Glutamatergic neuron (in vitro differentiated cells): ENCODE data around the gene SNX24. TPM values are rescaled to one million over a fixed set of nuclear protein-coding genes. Genes with fewer than 3 reads are reported as not detected.

Source experiments
- DNase-seq: peaks from one replicate; pipeline ENCODE4 v3.0.0; 2022
- H3K27ac Mint-ChIP-seq: one replicate; pipeline ENCODE4 v1.8.0; 2020; ENCODE audit warnings: mild to moderate bottlenecking, mixed read lengths, inconsistent platforms; ENCODE audit not compliant: unreplicated experiment
- H3K27me3 Mint-ChIP-seq: one replicate; pipeline ENCODE4 v1.8.0; 2020; ENCODE audit warnings: mild to moderate bottlenecking, moderate library complexity, mixed read lengths, inconsistent platforms; ENCODE audit not compliant: unreplicated experiment
- H3K36me3 Mint-ChIP-seq: one replicate; pipeline ENCODE4 v1.8.0; 2020; ENCODE audit warnings: mild to moderate bottlenecking, mixed read lengths, inconsistent platforms; ENCODE audit not compliant: unreplicated experiment
- H3K4me1 Mint-ChIP-seq: one replicate; pipeline ENCODE4 v1.8.0; 2020; ENCODE audit warnings: mild to moderate bottlenecking, low read depth, mixed read lengths, inconsistent platforms; ENCODE audit not compliant: unreplicated experiment
- H3K4me3 Mint-ChIP-seq: one replicate; pipeline ENCODE4 v1.8.0; 2020; ENCODE audit warnings: mild to moderate bottlenecking, mixed read lengths, inconsistent platforms; ENCODE audit not compliant: unreplicated experiment
- H3K9me3 Mint-ChIP-seq: one replicate; pipeline ENCODE4 v1.8.0; 2020; ENCODE audit warnings: mild to moderate bottlenecking, moderate library complexity, mixed read lengths, inconsistent platforms; ENCODE audit not compliant: unreplicated experiment
- CTCF ChIP-seq: fragments of 200-600 bp; sonication (generic); IDR thresholded peaks from one replicate; pipeline ENCODE4 v1.5.0; 2021; ENCODE audit not compliant: partially characterized antibody, unreplicated experiment
- total RNA-seq: library from RNA; stranded (reverse); fragmentation: NEBNext Ultra II Directional; extraction: Animal tissue kit (Norgen Biotek cat#: 25700); gene quantifications from one replicate; pipeline ENCODE4 v1.2.1, GENCODE V29; 2021; ENCODE audit not compliant: unreplicated experiment

The SNX24 gene
- total RNA-seq, 1 donor from 2014 or later = 21.8 TPM

- Mint-ChIP-seq H3K4me1 (peaks cover 62% of the 10 kb centered on the region), H3K4me3 (peak overlapping the region; percentile 80), H3K9me3 (peaks cover 20% of the 10 kb centered on the region), H3K36me3 (no peaks in the 10 kb centered on the region), H3K27me3 (peaks cover 9% of the 10 kb centered on the region), H3K27ac (peak overlapping the region; percentile 99)
- TF ChIP-seq CTCF = no peak
- DNase-seq = peak; percentile 44
Observed at GRCh38 chr5:123001808-123002207, 156.4 kb downstream of the SNX24 start.

GRCh38 chr5:123007182-123007581 is 161.8 kb downstream of the SNX24 start:
- no peak overlapping the region for H3K4me3 Mint-ChIP-seq
- no peaks in the 10 kb centered on the region for H3K27me3 Mint-ChIP-seq
- H3K36me3 Mint-ChIP-seq = no peaks in the 10 kb centered on the region
- TF ChIP-seq CTCF = no peak
- peaks cover 32% of the 10 kb centered on the region for H3K4me1 Mint-ChIP-seq
- peaks cover 3% of the 10 kb centered on the region for H3K9me3 Mint-ChIP-seq
- DNase-seq = peak; percentile 32
- no peak overlapping the region for H3K27ac Mint-ChIP-seq

GRCh38 chr5:123007754-123008153 is 162.3 kb downstream of the SNX24 start:
- Mint-ChIP-seq H3K4me1 (peaks cover 31% of the 10 kb centered on the region), H3K9me3 (peaks cover 2% of the 10 kb centered on the region), H3K27me3 (no peaks in the 10 kb centered on the region), H3K4me3 (no peak overlapping the region), H3K36me3 (no peaks in the 10 kb centered on the region), H3K27ac (peak overlapping the region; percentile 16)
- TF ChIP-seq CTCF = no peak
- no peak for DNase-seq

- DNase-seq = no peak
- TF ChIP-seq CTCF = no peak
- Mint-ChIP-seq H3K4me1 (peaks cover 15% of the 10 kb centered on the region), H3K4me3 (no peak overlapping the region), H3K27me3 (peaks cover 2% of the 10 kb centered on the region), H3K36me3 (no peaks in the 10 kb centered on the region), H3K9me3 (peaks cover 2% of the 10 kb centered on the region), H3K27ac (no peak overlapping the region)
Observed at GRCh38 chr5:123012321-123012720, 166.9 kb downstream of the SNX24 start.

- H3K9me3 Mint-ChIP-seq = peaks cover 2% of the 10 kb centered on the region
- H3K4me3 Mint-ChIP-seq = no peak overlapping the region
- H3K4me1 Mint-ChIP-seq = no peaks in the 10 kb centered on the region
- H3K27ac Mint-ChIP-seq = no peak overlapping the region
- no peak for DNase-seq
- no peaks in the 10 kb centered on the region for H3K36me3 Mint-ChIP-seq
- H3K27me3 Mint-ChIP-seq = peaks cover 2% of the 10 kb centered on the region
- TF ChIP-seq CTCF = no peak
Observed at GRCh38 chr5:123014689-123015088, 169.3 kb downstream of the SNX24 start.
